H1 (cell line): ENCODE results near the gene CDCA3. TPM values are rescaled to one million over a fixed set of nuclear protein-coding genes. Genes with fewer than 3 reads are reported as not detected.

ENCODE experiments used
- CTCF ChIA-PET: fragments of 300-600 bp; sonication (Branson Sonifier 250); formaldehyde crosslinking; loops from one replicate; lab custom pipeline; 2021; ENCODE audit not compliant: partially characterized antibody; lab: Charles Lee
- POLR2A ChIA-PET: fragments of 300-600 bp; sonication (Branson Sonifier 250); formaldehyde crosslinking; loops from one replicate; lab custom pipeline; 2021; ENCODE audit warnings: inconsistent platforms; ENCODE audit not compliant: partially characterized antibody; lab: Charles Lee
- DNase-seq, 2 experiments: peaks; one replicate each; pipeline versions ENCODE4 v3.0.0 to v3.0.0-alpha.2; 2010 to 2022; ENCODE audit warnings: low spot score in 2 of 2, low read depth in 1 of 2, mixed read lengths in 1 of 2
- FAIRE-seq: peaks from 2 replicates; lab custom pipeline; 2011; peaks lifted over from hg19 to GRCh38; lab: Jason Lieb, UNC
- H2AFZ ChIP-seq: 2 replicates; pipeline ENCODE4 v1.8.1; 2012; ENCODE audit warnings: low read length, inconsistent platforms
- H2AK5ac ChIP-seq: 2 replicates; pipeline ENCODE4 v1.6.1; 2013; ENCODE audit warnings: low read depth, low read length
- H2BK120ac ChIP-seq: replicated peaks from 2 replicates; pipeline ENCODE3; 2013; ENCODE audit warnings: low read depth, low read length, inconsistent platforms
- H2BK12ac ChIP-seq: 2 replicates; pipeline ENCODE4 v1.6.1; 2013; ENCODE audit warnings: low read depth, low read length
- H2BK15ac ChIP-seq: 2 replicates; pipeline ENCODE4 v1.6.1; 2013; ENCODE audit warnings: low read length
- H2BK20ac ChIP-seq: 2 replicates; pipeline ENCODE4 v1.6.1; 2013; ENCODE audit warnings: low read length
- H2BK5ac ChIP-seq: 2 replicates; pipeline ENCODE4 v1.6.1; 2013; ENCODE audit warnings: low read depth, low read length
- H3K14ac ChIP-seq: 2 replicates; pipeline ENCODE4 v1.6.1; 2013; ENCODE audit warnings: inconsistent platforms; ENCODE audit not compliant: insufficient read length
- H3K18ac ChIP-seq: 2 replicates; pipeline ENCODE4 v1.6.1; 2013; ENCODE audit warnings: low read length; ENCODE audit errors: extremely low read depth
- H3K23ac ChIP-seq: 2 replicates; pipeline ENCODE4 v1.6.1; 2013; ENCODE audit warnings: inconsistent platforms; ENCODE audit not compliant: insufficient read length
- H3K23me2 ChIP-seq: 2 replicates; pipeline ENCODE4 v1.6.1; 2013; ENCODE audit warnings: low read depth, low read length
- H3K27ac ChIP-seq: 2 replicates; pipeline ENCODE4 v1.6.1; 2011; ENCODE audit warnings: low read depth, low read length, inconsistent platforms
- H3K27me3 ChIP-seq, 4 experiments: replicated peaks in 1 of 4; 1 replicate in 1 of 4; 2 replicates in 3 of 4; pipeline versions ENCODE4 v1.6.1 to v1.8.1; 2011 to 2013; ENCODE audit warnings: low read length in 3 of 4, mild to moderate bottlenecking in 3 of 4, inconsistent platforms in 2 of 4, mixed read lengths in 2 of 4, moderate library complexity in 1 of 4; ENCODE audit not compliant: control insufficient read depth in 3 of 4, insufficient read depth in 3 of 4; ENCODE audit errors: extremely low read depth in 1 of 4
- H3K36me3 ChIP-seq, 4 experiments: 2 replicates each; pipeline versions ENCODE4 v1.6.1 to v1.8.1; 2011 to 2013; ENCODE audit warnings: mild to moderate bottlenecking in 4 of 4, low read length in 3 of 4, moderate library complexity in 2 of 4, control low read depth in 1 of 4, inconsistent platforms in 1 of 4; ENCODE audit not compliant: insufficient read depth in 4 of 4, control insufficient read depth in 2 of 4
- H3K4ac ChIP-seq: replicated peaks from 2 replicates; pipeline ENCODE3; 2013; ENCODE audit warnings: low read length, low read depth, mixed read lengths, inconsistent platforms; ENCODE audit not compliant: insufficient read length
- H3K4me1 ChIP-seq, 4 experiments: replicated peaks in 1 of 4; 1 replicate in 1 of 4; 2 replicates in 3 of 4; pipeline versions ENCODE4 v1.6.1 to v1.8.1; 2011 to 2013; ENCODE audit warnings: low read length in 3 of 4, inconsistent platforms in 2 of 4, mixed read lengths in 1 of 4; ENCODE audit not compliant: insufficient read depth in 4 of 4, control insufficient read depth in 3 of 4
- H3K4me2 ChIP-seq, 2 experiments: 2 replicates each; pipeline versions ENCODE4 v1.6.1 to v1.8.1; 2011 to 2013; ENCODE audit warnings: low read depth in 2 of 2, low read length in 2 of 2, control low read depth in 1 of 2, inconsistent platforms in 1 of 2, mild to moderate bottlenecking in 1 of 2; ENCODE audit not compliant: insufficient read depth in 1 of 2
- H3K4me3 ChIP-seq, 4 experiments: fragments of 200-600, 300-600 bp in 1 of 4; sonication (generic), shearing (Covaris generic), sonication (Bioruptor Twin) in 1 of 4; 2 replicates each; pipeline versions ENCODE4 v1.5.1 to v1.8.1; 2011 to 2016; ENCODE audit warnings: low read length in 4 of 4, low read depth in 3 of 4, control low read depth in 2 of 4, inconsistent platforms in 2 of 4, mild to moderate bottlenecking in 2 of 4, mixed read lengths in 1 of 4, moderate library complexity in 1 of 4; ENCODE audit not compliant: insufficient read depth in 2 of 4; ENCODE audit errors: extremely low read depth in 1 of 4
- H3K56ac ChIP-seq: replicated peaks from 2 replicates; pipeline ENCODE3; 2013; ENCODE audit warnings: low read depth, mild to moderate bottlenecking, mixed read lengths, low read length, inconsistent platforms; ENCODE audit not compliant: insufficient read length
- H3K79me1 ChIP-seq: 2 replicates; pipeline ENCODE4 v1.6.1; 2013; ENCODE audit warnings: low read depth, low read length, control low read depth
- H3K79me2 ChIP-seq, 2 experiments: 2 replicates each; pipeline versions ENCODE4 v1.6.1 to v1.8.1; 2012 to 2013; ENCODE audit warnings: low read length in 2 of 2, mild to moderate bottlenecking in 2 of 2, inconsistent platforms in 1 of 2; ENCODE audit not compliant: insufficient read depth in 2 of 2, control insufficient read depth in 1 of 2
- H3K9ac ChIP-seq, 4 experiments: replicated peaks in 1 of 4; 1 replicate in 1 of 4; 2 replicates in 3 of 4; pipeline versions ENCODE4 v1.6.1 to v1.8.1; 2011 to 2013; ENCODE audit warnings: low read depth in 3 of 4, low read length in 3 of 4, control low read depth in 2 of 4, mild to moderate bottlenecking in 2 of 4, moderate library complexity in 2 of 4, inconsistent platforms in 1 of 4; ENCODE audit errors: extremely low read depth in 1 of 4
- H3K9me3 ChIP-seq, 2 experiments: 2 replicates each; pipeline versions ENCODE4 v1.6.1 to v1.8.1; 2012 to 2013; ENCODE audit warnings: mild to moderate bottlenecking in 2 of 2, moderate library complexity in 2 of 2, control low read depth in 1 of 2, inconsistent platforms in 1 of 2, low read depth in 1 of 2, low read length in 1 of 2, mixed read lengths in 1 of 2; ENCODE audit not compliant: insufficient read depth in 2 of 2
- H4K20me1 ChIP-seq, 2 experiments: replicated peaks in 1 of 2; 2 replicates each; pipeline versions ENCODE3 to v1.8.1; 2011 to 2013; ENCODE audit warnings: inconsistent platforms in 2 of 2, low read length in 2 of 2, mild to moderate bottlenecking in 1 of 2; ENCODE audit not compliant: insufficient read depth in 2 of 2, control insufficient read depth in 1 of 2
- H4K5ac ChIP-seq: 2 replicates; pipeline ENCODE4 v1.6.1; 2013; ENCODE audit warnings: low read length, low read depth, mixed read lengths, inconsistent platforms; ENCODE audit not compliant: insufficient read length
- H4K8ac ChIP-seq: 2 replicates; pipeline ENCODE4 v1.8.0; 2013; ENCODE audit warnings: mild to moderate bottlenecking, moderate library complexity, low read length, inconsistent platforms; ENCODE audit not compliant: insufficient read depth; ENCODE audit errors: extremely low read depth
- H4K91ac ChIP-seq: replicated peaks from 2 replicates; pipeline ENCODE3; 2013; ENCODE audit warnings: low read length, mixed read lengths, inconsistent platforms; ENCODE audit not compliant: insufficient read length
- BACH1 ChIP-seq: IDR thresholded peaks from 2 replicates; pipeline ENCODE4 v1.6.1; 2012; ENCODE audit warnings: low read length, improper control_type of control experiment
- EGR1 ChIP-seq: IDR thresholded peaks from 2 replicates; pipeline ENCODE4 v1.6.1; 2011; ENCODE audit warnings: low read depth, low read length, borderline replicate concordance
- HDAC2 ChIP-seq, 2 experiments: fragments of 300-600 bp in 1 of 2; sonication (generic) in 1 of 2; IDR thresholded peaks; 2 replicates each; pipeline ENCODE4 v1.6.1; 2011 to 2012; ENCODE audit warnings: low read depth in 2 of 2, low read length in 2 of 2, mild to moderate bottlenecking in 2 of 2, moderate library complexity in 2 of 2, borderline replicate concordance in 1 of 2, inconsistent platforms in 1 of 2
- JUND ChIP-seq: IDR thresholded peaks from 2 replicates; pipeline ENCODE4 v1.6.1; 2011; ENCODE audit warnings: mild to moderate bottlenecking, improper control_type of control experiment, low read length
- KDM4A ChIP-seq: IDR thresholded peaks from one replicate; pipeline ENCODE4 v1.7.1; 2012; ENCODE audit warnings: low read depth, mild to moderate bottlenecking, moderate library complexity, low read length, inconsistent platforms; ENCODE audit not compliant: severe bottlenecking
- POLR2A ChIP-seq, 2 experiments: IDR thresholded peaks; 1 replicate in 1 of 2; 2 replicates in 1 of 2; pipeline ENCODE4 v1.6.1; 2011; ENCODE audit warnings: low read depth in 2 of 2, low read length in 2 of 2, mild to moderate bottlenecking in 2 of 2; ENCODE audit errors: control extremely low read depth in 1 of 2
- POU5F1 ChIP-seq: IDR thresholded peaks from 2 replicates; pipeline ENCODE4 v1.6.1; 2011; ENCODE audit warnings: low read depth, mild to moderate bottlenecking, low read length, moderate library complexity
- RFX5 ChIP-seq: IDR thresholded peaks from 2 replicates; pipeline ENCODE4 v1.6.1; 2011; ENCODE audit warnings: low read depth, low read length, improper control_type of control experiment, borderline replicate concordance
- SAP30 ChIP-seq: fragments of 300-600 bp; sonication (generic); IDR thresholded peaks from 2 replicates; pipeline ENCODE4 v1.7.1; 2012; ENCODE audit warnings: low read length, moderate library complexity, mild to moderate bottlenecking, inconsistent platforms; ENCODE audit not compliant: insufficient read depth, insufficient replicate concordance
- SIN3A ChIP-seq, 2 experiments: IDR thresholded peaks in 1 of 2; conservative IDR thresholded peaks in 1 of 2; 2 replicates each; pipeline ENCODE4 v1.6.1; 2011 to 2012; ENCODE audit warnings: low read length in 2 of 2, improper control_type of control experiment in 1 of 2, low read depth in 1 of 2, mild to moderate bottlenecking in 1 of 2
- SIRT6 ChIP-seq: IDR thresholded peaks from one replicate; pipeline ENCODE4 v1.7.1; 2012; ENCODE audit warnings: low read length, inconsistent platforms
- SUZ12 ChIP-seq: fragments of 200-600 bp; sonication (generic); IDR thresholded peaks from 2 replicates; pipeline ENCODE4 v1.6.1; 2012; ENCODE audit warnings: mild to moderate bottlenecking, inconsistent platforms, low read length, moderate library complexity, mixed read lengths
- YY1 ChIP-seq: IDR thresholded peaks from 2 replicates; pipeline ENCODE4 v1.6.1; 2011; ENCODE audit warnings: low read depth, mild to moderate bottlenecking, low read length
- WGBS, 2 experiments: shearing (Covaris generic) in 1 of 2; methylation state at CpG; one replicate each; pipeline versions ENCODE4 v1.1.6 to v1.1.7; 2013 to 2015; ENCODE audit warnings: low lambda C conversion rate in 2 of 2, mixed read lengths in 2 of 2, inconsistent platforms in 1 of 2, low coverage in 1 of 2, missing lambda C conversion rate in 1 of 2; ENCODE audit not compliant: insufficient replicate concordance in 2 of 2, insufficient coverage in 1 of 2, insufficient read length in 1 of 2; ENCODE audit errors: extremely low coverage in 1 of 2, missing lambda C conversion rate in 1 of 2; 5-methylcytosine and 5-hydroxymethylcytosine counted together
- polyA plus RNA-seq, 7 experiments: library from polyadenylated mRNA; depleted of rRNA in 3 of 7; stranded (reverse) in 5 of 7; unstranded in 2 of 7; fragments of >200 nt in 5 of 7; fragments of 200-250 nt in 2 of 7; gene quantifications; 1 replicate in 5 of 7; 2 replicates in 1 of 7; 4 replicates in 1 of 7; pipeline versions ENCODE4 v1.2.1 to v1.2.3, GENCODE V29; 2011 to 2013; ENCODE audit warnings: missing spikeins in 2 of 7, mixed read lengths in 2 of 7
- total RNA-seq: library from RNA; stranded (reverse); fragmentation: NEBNext Ultra II Directional; extraction: Animal tissue kit (Norgen Biotek cat#: 25700); gene quantifications from 2 replicates; pipeline ENCODE4 v1.2.1, GENCODE V29; 2021

The CDCA3 gene
- total and polyA plus RNA-seq, 2 of the 8 experiments (the other 6 are each of a cell fraction or from before 2014, with no cell fraction given) = 47.7 to 71.2 TPM

- H3K23me2 ChIP-seq = peaks cover 20% of the 10 kb centered on the region
- DNase-seq (no peak), FAIRE-seq (no peak)
- no peak overlapping the region for H2AFZ ChIP-seq
- H2BK120ac ChIP-seq = peak overlapping the region; percentile 91
- peak overlapping the region; percentile 100 for H4K91ac ChIP-seq
- H3K4me2 ChIP-seq = peak overlapping the region; percentile 53 to 94; a peak in 3 of 4 replicates
- H3K56ac ChIP-seq = peak overlapping the region; percentile 57
- H2BK20ac ChIP-seq = peak overlapping the region; percentile 68
- no peak overlapping the region for H3K27ac ChIP-seq
- peak overlapping the region in 1 of 4 experiments; percentile 60; a peak in 1 of 7 replicates for H3K9ac ChIP-seq
- no peaks in the 10 kb centered on the region for H3K79me1 ChIP-seq
- no peaks in the 10 kb centered on the region; a peak in 1 of 8 replicates for H3K36me3 ChIP-seq
- ChIA-PET POLR2A (interaction anchor here (0.8 to 3.2 kb wide), 8 partner anchors 10 to 57 kb away, joined by 3 to 20 read pairs (median 4); partner anchors contain the start of genes P3H3 and PTMS), CTCF (interaction anchor here (1.4 to 23.7 kb wide), 4 partner anchors 38 to 64 kb away, joined by 3 to 532 read pairs (median 150); partner anchors contain the start of genes CD4, LAG3, MLF2 and PTMS)
- peaks cover 4 to 43% (median 26%) of the 10 kb centered on the region in 4 experiments for H3K4me1 ChIP-seq
- H2BK5ac ChIP-seq = peak overlapping the region; percentile 60
- peak overlapping the region; percentile 60 for H3K23ac ChIP-seq
- H3K9me3 ChIP-seq = peaks cover 0 to 2% of the 10 kb centered on the region in 2 experiments; a peak in 1 of 4 replicates
- peak overlapping the region; percentile 100 for H3K4ac ChIP-seq
- peak overlapping the region; percentile 95 for H2BK12ac ChIP-seq
- H4K20me1 ChIP-seq = peaks cover 0 to 6% of the 10 kb centered on the region in 2 experiments
- H3K4me3 ChIP-seq = peak overlapping the region in 1 of 4 experiments; percentile 46; a peak in 1 of 8 replicates
- WGBS, 2 experiments = 86 to 100% methylated on average over 7 to 20 of the region's 20 CpGs
- H4K8ac ChIP-seq = no peak overlapping the region; the same call in 1 of the 2 replicates
- peak overlapping the region; percentile 99 for H2BK15ac ChIP-seq
- H3K14ac ChIP-seq = peak overlapping the region; percentile 13
- H2AK5ac ChIP-seq = peak overlapping the region; percentile 100
- no peaks in the 10 kb centered on the region for H3K79me2 ChIP-seq
- H3K27me3 ChIP-seq = peaks cover 0 to 6% (median 1%) of the 10 kb centered on the region in 4 experiments; a peak in 4 of 7 replicates
- H4K5ac ChIP-seq = peak overlapping the region; percentile 55
- H3K18ac ChIP-seq = peak overlapping the region; percentile 41
- no peak for TF ChIP-seq SIRT6
- TF ChIP-seq SUZ12 = no peak
- TF ChIP-seq YY1 = no peak
- no peak for TF ChIP-seq JUND
- TF ChIP-seq SIN3A (conservative IDR thresholded peaks at IDR 0.05 in 1 of 2, IDR thresholded peaks at IDR 0.05 in 1 of 2; ENCODE audit: low read depth in 1 of 2, low read length in 2 of 2) = no peak; a peak in 1 of 4 replicates
- no peak for TF ChIP-seq HDAC2 (IDR thresholded peaks at IDR 0.05; ENCODE audit: borderline replicate concordance in 1 of 2, low read depth in 2 of 2, low read length in 2 of 2)
- TF ChIP-seq EGR1 = no peak
- TF ChIP-seq BACH1 = no peak
- TF ChIP-seq POLR2A (IDR thresholded peaks at IDR 0.05; ENCODE audit: control extremely low read depth in 1 of 2, low read depth in 2 of 2, low read length in 2 of 2) = no peak
- TF ChIP-seq RFX5 = no peak
- no peak for TF ChIP-seq KDM4A
- TF ChIP-seq SAP30 = no peak
- no peak for TF ChIP-seq POU5F1
These were observed 33.4 kb downstream of the CDCA3 start for GRCh38 chr12:6817662-6818157.
